Loucy (cell line): ENCODE data around the gene PRR7.

Experiments
- H2AFZ ChIP-seq: fragments of 200-600 bp; sonication (generic); 2 replicates; pipeline ENCODE4 v1.6.0; 2016; ENCODE audit warnings: antibody characterized with exemption, mild to moderate bottlenecking, low read length, moderate library complexity
- H3F3A ChIP-seq: fragments of 200-600 bp; 2 replicates; pipeline ENCODE4 v1.6.0; 2016; ENCODE audit warnings: antibody characterized with exemption, low read depth, mild to moderate bottlenecking
- H3K27me3 ChIP-seq: fragments of 200-600 bp; sonication (generic); 2 replicates; pipeline ENCODE4 v1.6.1; 2014; ENCODE audit warnings: low read length, mild to moderate bottlenecking; ENCODE audit not compliant: insufficient read depth, poor library complexity, severe bottlenecking
- H3K36me3 ChIP-seq: fragments of 200-600 bp; sonication (generic); 2 replicates; pipeline ENCODE4 v1.6.1; 2016; ENCODE audit warnings: low read length; ENCODE audit not compliant: insufficient read depth
- H3K4me1 ChIP-seq: fragments of 200-600 bp; sonication (generic); 2 replicates; pipeline ENCODE4 v1.5.1; 2014; ENCODE audit warnings: low read length, mild to moderate bottlenecking; ENCODE audit not compliant: insufficient read depth, poor library complexity, severe bottlenecking
- H3K4me2 ChIP-seq: fragments of 200-600 bp; sonication (generic); 2 replicates; pipeline ENCODE4 v1.6.0; 2014; ENCODE audit warnings: antibody characterized with exemption, low read length, low read depth, mild to moderate bottlenecking; ENCODE audit not compliant: poor library complexity, severe bottlenecking
- H3K4me3 ChIP-seq: fragments of 200-600 bp; sonication (generic); 2 replicates; pipeline ENCODE4 v1.5.1; 2014; ENCODE audit warnings: low read length, mild to moderate bottlenecking, mixed read lengths; ENCODE audit not compliant: poor library complexity, severe bottlenecking
- H3K79me2 ChIP-seq: fragments of 200-600 bp; sonication (generic); 2 replicates; pipeline ENCODE4 v1.6.1; 2014; ENCODE audit warnings: low read length; ENCODE audit not compliant: insufficient read depth
- H3K9ac ChIP-seq: fragments of 200-600 bp; sonication (generic); 2 replicates; pipeline ENCODE4 v1.6.0; 2014; ENCODE audit warnings: mild to moderate bottlenecking, low read depth, low read length, moderate library complexity; ENCODE audit not compliant: poor library complexity, severe bottlenecking
- H3K9me2 ChIP-seq: fragments of 200-600 bp; sonication (generic); replicated peaks from 2 replicates; pipeline ENCODE4 v1.6.1; 2016; ENCODE audit warnings: low read depth, low read length, mixed read lengths
- H3K9me3 ChIP-seq: fragments of 200-600 bp; sonication (generic); 2 replicates; pipeline ENCODE4 v1.6.1; 2014; ENCODE audit warnings: mild to moderate bottlenecking, antibody characterized with exemption, low read length, low read depth; ENCODE audit not compliant: insufficient read depth
- H4K20me1 ChIP-seq: fragments of 200-600 bp; sonication (generic); 2 replicates; pipeline ENCODE4 v1.6.0; 2014; ENCODE audit warnings: antibody characterized with exemption, low read length, mild to moderate bottlenecking; ENCODE audit not compliant: insufficient read depth, poor library complexity, severe bottlenecking
- EZH2phosphoT487 ChIP-seq: fragments of 200-600 bp; IDR thresholded peaks from 2 replicates; pipeline ENCODE4 v1.6.1; 2018; ENCODE audit warnings: antibody characterized with exemption, mild to moderate bottlenecking, moderate library complexity, borderline replicate concordance
- TF ChIP-seq, protein P1 (sequence below): fragments of 200-600 bp; sonication (generic); conservative IDR thresholded peaks from 2 replicates; pipeline ENCODE4 v1.5.1; 2014; ENCODE audit warnings: mild to moderate bottlenecking, antibody characterized with exemption, low read length

The PRR7 gene

DNA sequence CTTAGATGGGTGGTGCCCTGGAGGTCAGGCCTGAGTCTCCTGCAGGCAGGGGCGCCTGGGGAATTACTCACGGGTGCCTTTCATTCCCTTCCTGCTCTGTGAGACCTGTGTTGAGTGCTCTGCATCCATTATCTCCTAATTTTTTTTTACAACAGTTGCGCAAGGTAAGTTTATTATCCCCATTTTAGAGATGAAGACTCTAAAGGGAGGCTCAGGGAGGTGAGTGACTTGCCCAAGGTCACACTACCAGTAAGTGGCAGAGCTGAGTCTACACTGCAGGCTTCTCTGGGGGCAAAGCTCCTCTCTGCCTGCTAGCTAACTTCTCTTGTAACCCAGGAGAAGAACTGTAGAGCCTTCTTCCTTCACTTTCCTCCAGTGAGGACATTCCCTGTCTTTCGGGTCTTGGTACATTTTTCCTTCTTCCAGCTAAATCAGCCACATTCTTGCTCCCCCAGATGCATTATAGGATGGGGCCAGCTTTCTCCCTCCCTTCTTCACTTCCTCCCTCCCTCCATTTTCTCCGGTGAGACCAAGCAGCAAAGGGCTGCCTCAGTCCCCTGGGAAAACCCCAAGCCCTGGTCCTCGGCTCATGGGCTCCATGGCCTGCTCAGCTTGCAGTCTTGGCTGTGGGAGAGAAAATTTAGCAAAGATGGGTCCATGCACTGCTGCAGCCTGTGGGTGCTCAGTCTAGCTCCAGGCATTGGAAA is 1.8 kb downstream of the PRR7 start:
- Histone ChIP-seq H3K79me2 (no peaks in the 10 kb centered on the region), H3K27me3 (no peaks in the 10 kb centered on the region), H3K4me1 (no peaks in the 10 kb centered on the region), H3K36me3 (no peaks in the 10 kb centered on the region), H4K20me1 (peaks cover under 1% of the 10 kb centered on the region), H2AFZ (no peak overlapping the region), H3K9me3 (no peaks in the 10 kb centered on the region), H3K4me3 (no peak overlapping the region), H3K9me2 (no peaks in the 10 kb centered on the region), H3K4me2 (peak overlapping the region; percentile 37), H3F3A (no peaks in the 10 kb centered on the region), H3K9ac (no peak overlapping the region)
- TF ChIP-seq, protein P1, sequence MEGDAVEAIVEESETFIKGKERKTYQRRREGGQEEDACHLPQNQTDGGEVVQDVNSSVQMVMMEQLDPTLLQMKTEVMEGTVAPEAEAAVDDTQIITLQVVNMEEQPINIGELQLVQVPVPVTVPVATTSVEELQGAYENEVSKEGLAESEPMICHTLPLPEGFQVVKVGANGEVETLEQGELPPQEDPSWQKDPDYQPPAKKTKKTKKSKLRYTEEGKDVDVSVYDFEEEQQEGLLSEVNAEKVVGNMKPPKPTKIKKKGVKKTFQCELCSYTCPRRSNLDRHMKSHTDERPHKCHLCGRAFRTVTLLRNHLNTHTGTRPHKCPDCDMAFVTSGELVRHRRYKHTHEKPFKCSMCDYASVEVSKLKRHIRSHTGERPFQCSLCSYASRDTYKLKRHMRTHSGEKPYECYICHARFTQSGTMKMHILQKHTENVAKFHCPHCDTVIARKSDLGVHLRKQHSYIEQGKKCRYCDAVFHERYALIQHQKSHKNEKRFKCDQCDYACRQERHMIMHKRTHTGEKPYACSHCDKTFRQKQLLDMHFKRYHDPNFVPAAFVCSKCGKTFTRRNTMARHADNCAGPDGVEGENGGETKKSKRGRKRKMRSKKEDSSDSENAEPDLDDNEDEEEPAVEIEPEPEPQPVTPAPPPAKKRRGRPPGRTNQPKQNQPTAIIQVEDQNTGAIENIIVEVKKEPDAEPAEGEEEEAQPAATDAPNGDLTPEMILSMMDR, result no peak
- no peak for TF ChIP-seq EZH2phosphoT487

DNA sequence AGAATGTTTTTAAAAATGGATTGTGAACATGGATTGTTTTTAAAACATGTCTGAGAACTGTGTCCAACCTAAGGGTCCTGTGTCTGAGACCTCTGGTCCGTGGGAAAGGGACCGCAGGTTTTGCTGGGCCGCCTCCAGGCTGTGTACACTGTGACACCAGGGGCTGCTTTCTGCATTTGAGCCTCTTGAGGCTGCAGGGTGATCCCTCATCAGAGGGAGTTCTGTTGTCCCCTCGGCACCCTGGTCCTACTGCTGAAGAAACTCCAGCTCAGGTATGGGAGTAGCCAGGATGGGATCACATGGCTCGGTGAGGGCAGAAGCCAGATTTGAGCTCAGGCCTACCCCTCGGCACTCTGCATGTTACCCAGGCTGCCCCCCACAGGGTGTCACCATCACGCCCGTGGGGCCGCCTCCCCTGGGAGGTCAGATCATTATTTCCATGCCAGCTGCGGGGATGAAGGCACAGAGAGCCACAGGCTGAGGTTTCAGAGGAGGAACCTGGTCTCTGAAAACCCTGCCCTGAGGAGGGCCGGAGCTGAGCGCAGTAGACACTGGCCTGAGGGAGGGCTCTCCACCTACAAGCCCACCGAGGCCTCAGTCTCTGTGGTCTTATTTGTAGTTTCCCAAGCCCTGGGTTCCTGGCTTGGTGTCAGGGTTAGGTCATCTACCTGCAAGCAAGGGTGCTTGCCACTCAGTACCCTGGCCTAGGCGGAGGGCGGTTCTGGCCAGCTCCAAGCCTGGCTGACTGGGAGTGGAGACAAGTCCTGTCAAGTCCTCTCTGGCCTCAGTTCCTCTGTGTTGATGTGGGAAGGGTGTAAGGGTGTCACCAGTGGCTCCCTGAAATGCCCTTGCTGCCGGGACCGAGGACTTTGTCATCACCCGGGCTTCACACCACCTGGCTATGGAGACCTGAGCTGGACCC is 2.8 kb downstream of the PRR7 start:
- H3K36me3 ChIP-seq, result no peaks in the 10 kb centered on the region
- no peaks in the 10 kb centered on the region for H3K27me3 ChIP-seq
- TF ChIP-seq EZH2phosphoT487, result no peak
- TF ChIP-seq, protein P1, result no peak
- no peaks in the 10 kb centered on the region for H3K4me1 ChIP-seq
- peaks cover 3% of the 10 kb centered on the region for H4K20me1 ChIP-seq
- no peak overlapping the region for H2AFZ ChIP-seq
- no peak overlapping the region for H3K9ac ChIP-seq
- no peak overlapping the region for H3K4me2 ChIP-seq
- no peak overlapping the region for H3K4me3 ChIP-seq
- H3K9me3 ChIP-seq, result no peaks in the 10 kb centered on the region
- no peaks in the 10 kb centered on the region for H3F3A ChIP-seq
- no peaks in the 10 kb centered on the region for H3K79me2 ChIP-seq
- H3K9me2 ChIP-seq, result no peaks in the 10 kb centered on the region

DNA sequence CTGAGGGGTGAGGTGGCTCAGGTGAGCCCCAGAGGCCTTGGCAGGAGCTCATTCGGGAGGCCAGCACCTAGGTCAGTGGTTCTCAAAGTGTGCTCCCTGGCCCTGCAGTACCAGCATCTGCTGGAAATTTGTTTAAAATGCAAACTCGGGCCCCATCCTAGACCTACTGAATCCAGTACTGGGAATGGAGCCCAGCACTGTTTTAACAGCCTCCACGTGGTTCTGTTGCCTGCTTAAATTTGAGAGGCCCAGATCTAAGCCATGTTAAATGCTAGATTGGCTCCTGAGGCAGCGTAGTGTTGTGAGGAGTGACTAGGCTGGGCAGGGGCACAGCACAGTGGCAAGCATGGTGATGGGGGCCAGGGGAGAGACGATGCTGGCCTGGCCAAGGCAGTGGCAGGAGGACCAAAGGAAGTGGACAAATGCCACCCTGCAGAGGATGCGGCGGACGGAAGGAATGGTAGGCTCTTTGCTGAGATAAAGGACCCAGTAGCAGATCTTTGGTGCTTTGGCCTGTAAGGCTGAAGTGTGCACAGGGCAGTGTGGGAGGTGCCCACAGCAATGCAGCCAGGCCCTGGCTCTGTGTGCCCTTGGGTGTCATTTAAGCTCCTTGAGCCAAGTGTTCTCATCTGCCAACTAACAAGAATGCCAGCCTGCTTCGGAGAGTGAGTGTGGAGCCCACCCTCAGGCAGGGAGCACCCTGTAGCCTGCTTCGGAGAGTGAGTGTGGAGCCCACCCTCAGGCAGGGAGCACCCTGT is 4.2 kb downstream of the PRR7 start:
- Histone ChIP-seq H3K79me2 (no peaks in the 10 kb centered on the region), H3K4me2 (no peak overlapping the region)
- TF ChIP-seq, protein P1, result no peak
- no peak for TF ChIP-seq EZH2phosphoT487

More for the DNA sequence above, 4.2 kb downstream of the PRR7 start:
- Histone ChIP-seq H3F3A (no peaks in the 10 kb centered on the region), H3K4me3 (no peak overlapping the region), H3K27me3 (no peaks in the 10 kb centered on the region), H3K4me1 (no peaks in the 10 kb centered on the region), H3K9me3 (no peaks in the 10 kb centered on the region), H3K9ac (no peak overlapping the region), H2AFZ (no peak overlapping the region), H3K36me3 (no peaks in the 10 kb centered on the region), H4K20me1 (peaks cover 3% of the 10 kb centered on the region), H3K9me2 (no peaks in the 10 kb centered on the region)
